CD1c-positive myeloid dendritic cell (primary cell): ENCODE data around the gene PTBP3.
"Not testable (repeated sequence)": the region's sequence is repeated elsewhere in the genome, so short reads cannot be mapped to it uniquely, and the experiment has no call there.

ENCODE experiments used
- DNase-seq: peaks from one replicate; pipeline ENCODE4 v3.0.0-alpha.2; 2016; ENCODE audit errors: extremely low spot score

PTBP3 gene

DNA sequence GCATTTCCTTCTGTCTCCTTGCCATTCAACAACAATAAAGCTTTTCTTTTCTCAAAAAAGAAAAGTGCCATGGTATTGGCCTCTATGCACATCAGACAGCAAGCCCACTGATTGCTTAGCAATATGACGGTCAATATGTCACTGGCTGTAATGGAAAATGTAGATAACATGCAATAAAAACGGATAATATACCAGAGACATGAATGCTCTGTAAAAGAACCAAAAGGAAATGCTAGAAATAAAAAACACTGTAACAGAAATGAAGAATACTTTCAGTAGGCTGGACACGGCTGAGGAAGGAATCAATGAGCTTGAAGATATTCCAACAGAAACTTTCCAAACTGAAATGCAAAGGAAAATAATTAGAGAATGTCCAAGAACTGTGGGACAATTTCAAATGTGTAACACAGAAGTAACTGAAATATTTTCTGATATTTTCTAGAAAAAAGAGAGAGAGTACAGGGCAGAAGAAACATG lies 10.0 kb downstream of the PTBP3 start:
- no peak for DNase-seq

DNA sequence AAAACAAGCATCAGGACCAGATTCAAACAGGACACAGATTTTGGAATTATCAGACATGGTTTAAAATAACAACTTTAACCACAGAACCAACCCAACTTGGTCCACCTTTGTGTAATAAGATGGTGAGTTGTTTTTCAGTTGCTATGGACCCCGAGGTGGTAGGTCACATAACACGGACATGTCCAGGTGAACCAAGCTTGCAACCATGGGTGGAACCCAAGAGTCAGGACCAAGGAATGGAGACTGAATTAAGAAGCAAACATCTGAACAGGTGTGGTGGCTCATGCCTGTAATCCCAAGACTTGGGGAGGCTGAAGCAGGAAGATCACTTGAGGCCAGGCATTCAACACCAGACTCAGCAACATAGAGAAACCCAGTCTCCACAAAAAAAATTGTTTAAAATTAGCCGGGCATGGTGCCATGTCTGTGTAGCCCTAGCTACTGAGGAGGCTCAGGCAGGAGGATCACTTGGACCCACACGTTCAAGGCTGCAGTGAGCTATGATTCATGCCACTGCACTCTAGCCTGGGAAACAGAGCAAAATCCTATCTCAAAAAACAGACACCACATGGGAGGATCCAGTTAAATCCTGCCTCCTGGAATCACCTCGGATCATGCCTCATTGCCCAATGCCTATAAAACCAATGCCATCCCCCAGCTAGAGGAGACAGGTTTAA lies 10.6 kb downstream of the PTBP3 start:
- DNase-seq = no peak

DNA sequence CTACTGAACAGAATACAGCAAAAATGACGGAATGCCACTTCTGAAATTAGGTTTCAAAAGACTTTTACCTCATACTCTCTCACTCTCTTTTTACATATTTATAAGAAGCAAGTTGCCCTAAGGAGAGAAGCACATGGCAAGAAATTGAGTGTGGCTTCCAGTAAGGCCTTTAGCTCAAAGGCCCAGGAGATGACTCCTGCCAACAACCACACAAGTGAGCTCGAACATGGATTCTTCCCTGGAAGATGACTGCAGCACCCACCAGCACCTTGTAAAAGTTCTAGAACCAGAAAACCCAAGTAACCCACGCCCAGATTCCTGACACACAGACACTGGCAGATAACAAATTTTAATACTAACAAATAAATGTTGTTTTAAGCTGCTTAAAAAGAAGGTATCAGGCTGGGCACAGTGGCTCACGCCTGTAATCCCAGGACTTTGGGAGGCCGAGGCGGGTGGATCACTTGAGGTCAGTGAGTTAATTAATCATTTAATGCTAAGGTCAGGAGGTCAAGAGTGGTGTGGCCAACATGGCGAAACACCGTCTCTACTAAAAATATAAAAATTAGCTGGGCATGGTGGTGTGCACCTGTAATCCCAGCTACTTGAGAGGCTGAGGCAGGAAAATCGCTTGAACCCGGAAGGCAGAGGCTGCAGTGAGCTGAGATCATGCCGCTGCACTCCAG lies 17.0 kb downstream of the PTBP3 start:
- DNase-seq = no peak

DNA sequence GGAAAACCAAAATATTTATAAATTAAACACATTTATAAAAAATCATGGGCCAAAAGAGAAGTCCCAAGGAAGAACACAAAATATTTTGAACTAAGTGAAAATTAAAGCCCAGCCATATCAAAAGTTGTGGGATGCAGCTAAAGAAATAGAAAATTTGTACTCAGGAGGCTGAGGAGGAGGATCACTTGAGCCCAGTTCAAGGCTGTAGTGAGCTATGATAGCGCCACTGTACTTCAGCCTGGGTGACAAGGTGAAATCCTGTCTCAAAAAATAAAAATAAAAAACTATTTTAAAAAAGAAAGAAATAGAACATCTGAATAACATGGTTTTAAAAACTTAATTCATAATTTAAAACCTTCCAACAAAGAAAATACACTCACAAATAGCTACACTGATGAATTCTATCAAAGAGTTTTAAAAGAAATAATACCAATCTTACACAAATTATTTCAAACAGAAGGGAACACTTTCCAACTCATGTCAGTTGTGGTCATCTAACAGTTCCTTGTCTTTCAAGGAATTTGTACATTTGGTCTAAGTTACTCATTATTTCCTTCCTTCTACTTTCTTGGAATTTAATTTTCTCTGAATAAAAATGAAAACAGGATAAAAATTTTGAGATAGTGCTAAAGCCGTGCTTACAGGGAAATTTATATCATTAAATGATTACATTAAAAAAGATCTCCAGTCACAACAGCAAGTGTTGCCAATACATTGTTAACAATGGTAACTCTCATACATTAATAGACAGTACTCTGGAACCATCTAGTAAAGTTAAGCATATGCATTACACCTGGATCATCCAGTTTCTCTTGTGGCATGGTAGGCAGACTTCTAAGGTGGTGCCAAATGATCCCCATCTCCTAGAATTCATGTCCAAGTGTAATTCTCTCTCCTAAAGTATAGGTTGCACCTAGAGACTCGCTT lies 17.8 kb downstream of the PTBP3 start:
- no peak for DNase-seq

DNA sequence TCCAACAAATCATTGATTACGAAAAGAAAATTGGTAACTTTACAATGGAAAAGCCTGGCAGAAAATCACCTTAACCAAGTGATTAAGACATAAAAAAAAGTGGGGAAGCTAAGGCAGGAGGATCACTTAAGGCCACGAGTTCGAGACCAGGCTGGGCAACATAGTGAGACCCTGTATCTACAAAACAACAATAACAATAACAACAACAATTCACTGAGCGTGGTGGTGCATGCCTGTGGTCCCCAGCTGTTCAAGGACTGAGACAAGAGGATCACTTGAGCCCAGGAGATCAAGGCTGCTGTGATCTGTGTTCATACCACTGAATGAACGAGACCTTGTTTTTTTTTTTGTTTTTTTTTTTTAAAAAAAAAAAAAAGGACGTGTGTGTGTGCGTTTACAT lies 21.3 kb downstream of the PTBP3 start:
- no peak for DNase-seq

DNA sequence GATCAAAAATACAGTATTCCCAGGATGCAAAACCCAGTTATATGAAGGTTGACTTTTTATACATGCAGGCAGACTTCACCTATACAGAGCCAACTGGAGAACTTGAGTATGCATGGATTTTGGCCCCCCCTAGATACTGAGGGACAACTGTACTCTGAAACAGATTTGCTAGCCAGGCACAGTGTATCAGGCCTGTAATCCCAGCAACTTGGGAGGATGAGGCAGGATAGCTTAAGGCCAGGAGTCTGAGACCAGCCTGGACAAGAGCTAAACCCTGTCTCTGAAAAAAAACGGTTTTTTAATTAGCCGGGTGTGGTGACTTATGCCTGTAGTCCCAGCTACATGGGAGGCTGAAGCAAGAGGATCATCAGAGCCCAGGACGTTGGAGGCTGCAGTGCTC lies 21.9 kb downstream of the PTBP3 start:
- no peak for DNase-seq

DNA sequence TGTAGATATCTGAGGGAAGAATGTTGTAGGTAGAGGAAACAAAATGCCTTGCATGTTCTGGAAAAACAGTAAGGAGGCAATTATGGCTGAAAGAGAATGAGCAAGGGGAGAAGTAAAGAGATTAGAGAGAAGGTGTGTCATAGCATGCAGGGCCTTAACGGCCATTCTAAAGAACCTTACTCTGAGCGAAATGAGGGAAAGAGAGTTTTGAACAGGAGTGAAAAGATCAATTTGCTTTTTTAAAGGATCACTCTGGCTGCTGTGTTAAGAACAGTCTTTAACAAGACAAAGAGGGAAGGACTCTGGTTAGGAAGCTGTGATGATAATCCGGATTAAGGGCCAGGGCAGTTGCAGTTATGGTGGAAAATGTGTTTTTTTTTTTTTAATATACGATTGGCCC lies 22.6 kb downstream of the PTBP3 start:
- no peak for DNase-seq

DNA sequence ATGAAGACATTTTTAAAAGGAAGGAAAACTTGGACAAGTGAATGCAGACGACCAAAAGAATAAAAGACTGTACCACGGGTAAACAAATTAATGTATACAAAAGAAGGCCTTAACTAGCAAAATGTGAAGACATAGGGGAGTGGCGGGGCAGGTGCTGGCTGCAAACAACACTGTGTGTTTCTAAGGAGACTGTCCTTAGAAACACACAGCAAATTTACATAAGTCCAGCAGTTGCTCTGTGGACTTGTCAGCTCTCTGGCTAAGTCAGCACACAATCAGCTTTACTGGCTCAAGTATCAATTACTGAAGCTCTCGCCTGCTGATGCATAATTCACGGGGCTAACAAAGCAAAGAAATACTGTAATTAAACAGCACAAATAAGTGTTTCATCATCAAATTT lies 24.8 kb downstream of the PTBP3 start:
- DNase-seq = no peak

DNA sequence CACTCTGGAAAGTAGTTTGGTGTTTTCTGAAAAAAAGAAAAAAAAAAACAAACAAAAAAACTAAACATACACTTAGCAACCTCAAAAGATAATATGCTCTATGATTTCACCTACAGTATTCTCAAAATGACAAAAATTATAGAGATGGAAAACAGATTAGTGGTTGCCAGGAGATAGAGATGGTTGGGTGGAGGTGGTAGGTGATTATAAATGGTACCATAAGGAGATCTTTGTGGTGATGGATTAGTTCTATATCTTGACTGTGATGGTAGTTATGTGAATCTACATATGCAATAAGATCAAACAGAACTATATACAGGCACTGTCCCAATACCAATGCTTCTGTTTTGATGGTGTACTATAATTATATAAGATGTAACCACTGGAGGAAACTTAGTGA lies 32.0 kb downstream of the PTBP3 start:
- no peak for DNase-seq

DNA sequence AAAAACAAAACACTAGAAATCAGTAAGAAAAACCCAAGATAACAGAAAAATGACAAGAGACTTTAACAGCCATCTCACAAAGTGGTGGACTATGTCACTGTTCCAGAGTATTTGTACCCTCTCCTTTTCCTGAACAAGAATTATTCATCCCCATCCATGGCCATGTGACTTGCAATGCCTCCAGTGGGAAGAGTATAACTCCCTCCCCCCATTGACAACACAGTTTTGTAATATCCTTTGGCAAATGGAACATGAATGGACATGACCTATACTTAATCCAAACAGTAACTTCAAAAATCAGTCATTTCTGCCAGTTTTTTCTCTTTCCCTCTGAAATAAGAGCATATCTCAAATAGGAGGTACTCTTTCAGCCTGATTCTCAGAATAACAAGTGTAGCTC lies 33.9 kb downstream of the PTBP3 start:
- no peak for DNase-seq

DNA sequence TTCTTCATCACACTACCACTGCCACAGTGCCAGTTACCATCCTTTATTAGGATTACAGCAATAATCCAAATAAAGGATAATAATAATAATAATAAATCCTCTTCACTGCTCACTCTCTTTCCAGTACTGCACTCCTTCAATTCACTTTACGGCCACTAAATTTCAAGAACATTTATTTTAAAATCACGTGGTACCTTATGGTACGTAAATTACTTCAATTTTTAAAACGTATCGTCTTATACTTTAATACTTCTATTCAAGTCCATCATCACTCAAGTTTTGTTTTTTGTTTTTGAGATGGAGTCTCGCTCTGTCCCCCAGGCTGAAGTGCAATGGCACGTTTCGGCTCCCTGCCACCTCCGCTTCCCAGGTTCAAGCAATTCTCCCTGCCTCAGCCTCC lies 36.5 kb downstream of the PTBP3 start:
- DNase-seq = no peak

DNA sequence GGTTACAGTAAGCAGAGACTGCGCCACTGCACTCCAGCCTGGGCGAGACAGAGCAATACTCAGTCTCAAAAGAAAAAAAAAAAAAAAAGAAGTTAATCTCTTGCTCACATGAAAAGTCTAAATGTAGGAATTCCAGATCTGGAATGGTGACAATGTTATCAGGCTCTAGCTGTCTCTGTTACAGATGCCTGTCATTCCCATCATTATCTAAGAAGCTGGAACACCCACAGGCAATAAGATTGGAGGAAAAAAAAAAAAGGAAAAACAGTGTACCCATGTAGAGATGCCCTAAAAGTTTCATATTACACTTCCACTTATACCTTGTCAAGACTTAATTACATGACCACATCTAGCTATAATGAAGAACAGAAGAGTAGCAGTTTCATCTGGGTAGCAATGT lies 38.2 kb downstream of the PTBP3 start:
- no peak for DNase-seq

DNA sequence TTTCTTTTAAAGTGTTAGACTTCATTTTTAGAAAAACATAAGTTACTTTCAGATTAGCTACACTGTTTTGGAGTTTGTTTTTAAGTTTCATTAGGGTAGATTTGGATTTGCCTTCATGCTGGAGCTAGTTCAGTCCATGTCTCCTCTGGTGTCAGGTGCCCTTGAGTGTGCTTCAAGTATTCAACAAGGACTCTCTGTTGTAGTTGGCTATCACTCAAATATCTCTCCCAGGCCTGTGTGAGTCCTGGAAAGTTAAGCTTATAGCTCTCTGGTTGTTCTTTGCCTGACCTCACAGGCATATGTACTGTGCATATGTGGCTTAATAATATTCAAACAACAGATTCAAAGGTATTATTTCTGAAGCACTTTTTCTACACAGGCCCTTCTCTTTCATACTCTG lies 45.4 kb downstream of the PTBP3 start:
- DNase-seq = no peak

DNA sequence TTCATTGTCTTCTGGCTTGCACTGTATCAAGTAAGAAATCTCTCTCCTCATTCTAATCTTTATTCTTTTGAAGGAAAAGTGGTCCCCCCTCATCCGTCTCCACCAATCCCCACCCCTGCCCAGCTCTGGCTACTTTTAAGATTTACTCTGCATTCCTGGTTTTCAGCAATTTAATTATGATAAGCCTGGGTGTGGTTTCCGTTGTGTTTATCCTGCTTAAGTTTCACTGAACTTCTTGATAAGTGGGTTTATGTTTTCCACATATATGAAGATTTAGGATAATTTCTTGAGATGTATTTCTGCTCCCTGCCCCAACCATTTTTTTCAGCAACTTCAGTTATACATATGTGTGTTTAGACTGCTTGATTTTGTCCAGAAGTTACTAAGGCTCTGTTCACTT lies 46.5 kb downstream of the PTBP3 start:
- DNase-seq = no peak

DNA sequence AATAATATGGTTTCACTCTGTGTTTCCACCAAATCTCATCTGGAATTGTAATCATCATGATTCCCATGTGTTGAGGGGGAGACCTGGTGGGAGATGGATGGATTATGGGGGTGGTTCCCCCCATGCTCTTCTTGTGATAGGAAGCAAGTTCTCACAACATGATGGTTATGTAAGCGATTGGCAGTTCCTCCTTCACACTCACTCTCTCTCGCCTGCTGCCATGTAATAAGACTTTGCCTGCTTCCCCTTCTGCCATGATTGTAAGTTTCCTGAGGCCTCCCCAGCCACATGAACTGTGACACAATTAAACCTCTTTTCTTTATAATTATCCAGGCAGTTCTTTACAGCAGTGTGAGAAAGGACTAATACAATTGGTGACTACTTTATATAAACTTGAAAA lies 48.4 kb downstream of the PTBP3 start:
- DNase-seq = no peak

DNA sequence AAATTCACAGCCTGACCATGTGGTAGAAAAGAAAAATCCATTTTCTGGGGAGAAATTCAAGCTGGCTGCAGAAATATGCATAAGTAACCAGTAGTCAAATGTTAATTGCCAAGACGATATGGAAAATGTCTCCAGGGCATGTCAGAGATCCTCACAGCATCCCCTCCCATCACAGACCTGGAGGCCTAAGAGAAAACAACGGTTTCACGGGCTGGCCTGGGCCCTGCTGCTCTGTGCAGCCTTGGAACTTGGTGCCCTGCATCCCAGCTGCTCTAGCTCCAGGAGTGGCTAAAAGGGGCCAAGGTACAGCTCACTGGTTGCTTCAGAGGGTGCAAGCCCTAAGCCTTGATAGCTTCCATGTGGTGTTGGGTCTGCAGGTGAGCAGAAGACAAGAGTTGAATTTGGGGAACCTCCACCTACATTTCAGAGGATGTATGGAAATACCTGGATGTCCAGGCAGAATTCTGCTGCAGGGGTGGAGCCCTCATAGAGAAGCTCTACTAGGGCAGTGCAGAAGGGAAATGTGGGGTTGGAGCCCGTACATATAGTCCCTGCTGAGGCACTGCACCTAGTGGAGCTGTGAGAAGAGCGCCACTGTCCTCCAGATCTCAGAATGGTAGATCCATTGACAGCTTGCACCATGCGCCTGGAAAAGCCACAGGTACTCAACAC lies 49.7 kb downstream of the PTBP3 start:
- DNase-seq = no peak

DNA sequence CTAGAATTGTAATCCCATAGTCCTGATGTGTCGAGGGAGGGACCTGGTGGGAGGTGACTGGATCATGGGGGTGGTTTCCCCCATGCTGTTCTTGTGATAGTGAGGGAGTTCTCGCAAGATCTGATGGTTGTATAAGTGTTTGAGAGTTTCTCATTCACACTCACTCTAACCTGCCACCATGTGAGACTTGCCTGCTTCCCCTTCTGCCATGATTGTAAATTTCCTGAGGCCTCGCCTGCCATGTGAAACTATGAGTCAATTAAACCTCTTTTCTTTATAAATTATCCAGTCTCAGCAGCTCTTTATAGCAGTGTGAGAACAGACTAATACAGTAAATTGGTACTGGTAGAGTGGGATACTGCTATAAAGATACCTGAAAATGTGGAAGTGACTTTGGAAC lies 50.6 kb downstream of the PTBP3 start:
- DNase-seq = not testable (repeated sequence)

DNA sequence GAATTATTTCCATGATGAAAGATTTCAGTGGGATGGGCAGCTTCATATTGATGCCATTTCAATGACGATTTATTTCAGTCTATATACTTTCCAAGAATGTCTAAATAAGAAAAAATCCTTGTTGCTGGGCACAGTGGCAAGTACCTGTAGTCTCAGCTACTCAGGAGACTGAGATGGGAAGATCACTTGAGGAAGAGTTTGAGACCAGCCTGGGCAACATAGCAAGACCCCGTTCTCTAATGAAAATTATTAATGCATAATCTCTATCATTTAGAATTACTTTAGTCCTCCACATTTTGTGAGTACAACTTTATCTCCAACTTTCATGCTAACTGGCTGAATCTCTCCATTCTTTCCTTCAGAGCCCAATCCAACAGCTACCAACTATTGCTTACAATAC lies 52.5 kb downstream of the PTBP3 start:
- DNase-seq = no peak

DNA sequence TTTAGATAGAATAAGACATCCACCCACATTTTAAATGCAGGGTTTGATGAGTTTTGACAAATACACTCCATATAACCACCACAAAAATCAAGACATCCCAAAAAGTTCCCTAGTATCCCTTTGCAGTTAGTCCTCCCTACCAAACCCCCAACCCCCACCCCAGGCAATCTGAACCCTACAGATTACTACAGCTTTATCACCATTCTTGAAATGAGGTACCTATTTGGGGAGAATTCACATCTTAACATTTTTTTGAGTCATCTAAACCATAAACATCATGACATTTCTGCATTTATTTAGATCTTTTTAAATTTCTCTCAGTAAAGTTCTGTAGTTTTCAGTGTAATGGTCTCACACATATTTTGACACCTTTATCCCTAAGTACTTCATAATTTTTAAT lies 53.9 kb downstream of the PTBP3 start:
- DNase-seq = no peak

DNA sequence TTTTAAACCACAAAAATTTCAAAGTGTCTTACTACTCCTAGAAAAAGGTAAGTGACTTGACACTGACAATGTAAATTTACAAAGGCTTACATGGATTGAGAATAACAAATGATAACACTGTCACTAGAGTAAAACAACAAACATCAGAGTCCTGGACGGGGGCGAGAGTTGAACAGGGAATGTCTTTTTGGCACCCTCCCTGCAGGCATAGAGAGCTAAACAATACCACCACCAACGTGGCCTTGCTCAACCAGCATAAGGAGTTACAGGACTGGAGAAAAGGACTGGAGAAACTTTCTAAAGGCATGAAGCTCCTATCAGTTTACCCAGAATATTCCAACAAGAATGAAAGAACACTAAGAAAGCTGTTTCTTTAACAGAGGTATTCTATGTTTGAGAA lies 55.3 kb downstream of the PTBP3 start:
- no peak for DNase-seq

DNA sequence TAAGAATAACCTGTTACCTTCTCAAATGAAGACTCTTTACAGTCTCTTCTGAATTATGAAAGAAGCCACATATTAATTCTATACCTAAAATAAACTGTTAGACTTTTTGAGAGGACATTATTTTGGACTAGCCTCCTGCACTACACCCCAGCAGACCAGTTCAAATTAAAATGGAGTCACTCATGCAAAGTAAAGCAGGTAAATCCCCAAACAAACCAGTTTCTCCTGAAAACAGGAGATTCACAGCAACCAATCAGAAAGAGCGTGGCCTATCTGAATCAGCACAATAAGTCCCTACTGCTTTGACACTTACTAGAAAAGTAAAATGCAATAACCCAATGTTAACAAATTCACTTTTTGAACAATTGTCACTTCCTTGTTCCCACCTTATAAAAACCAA lies 58.8 kb downstream of the PTBP3 start:
- no peak for DNase-seq

DNA sequence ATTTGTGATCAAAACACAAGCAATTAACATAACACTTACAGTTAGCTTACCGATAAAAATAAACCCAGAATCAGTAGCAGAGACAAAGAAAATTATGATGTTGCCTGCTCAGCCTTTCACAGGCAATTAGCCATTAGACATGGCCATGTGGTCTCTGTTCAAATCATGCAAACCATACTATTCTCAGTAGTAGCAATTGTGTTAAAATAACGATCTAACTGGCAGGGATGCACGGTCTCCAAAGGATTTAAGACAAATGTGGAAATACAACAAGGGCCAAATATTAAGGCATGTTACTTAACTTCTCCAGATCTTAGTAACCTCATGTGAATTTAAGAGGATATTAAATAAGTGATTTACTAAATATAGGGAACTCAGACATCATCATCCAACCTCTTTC lies 59.5 kb downstream of the PTBP3 start:
- no peak for DNase-seq
